Measurements from ENCODE around the gene SMAD3. TPM values are rescaled to one million over a fixed set of nuclear protein-coding genes. Genes with fewer than 3 reads are reported as not detected.

Gene SMAD3
- total and polyA plus RNA-seq, 10 of the 15 experiments (the other 5 are each of a cell fraction or from before 2014, with no cell fraction given), result 5.6 to 43.2 (median 16.0) TPM

DNA sequence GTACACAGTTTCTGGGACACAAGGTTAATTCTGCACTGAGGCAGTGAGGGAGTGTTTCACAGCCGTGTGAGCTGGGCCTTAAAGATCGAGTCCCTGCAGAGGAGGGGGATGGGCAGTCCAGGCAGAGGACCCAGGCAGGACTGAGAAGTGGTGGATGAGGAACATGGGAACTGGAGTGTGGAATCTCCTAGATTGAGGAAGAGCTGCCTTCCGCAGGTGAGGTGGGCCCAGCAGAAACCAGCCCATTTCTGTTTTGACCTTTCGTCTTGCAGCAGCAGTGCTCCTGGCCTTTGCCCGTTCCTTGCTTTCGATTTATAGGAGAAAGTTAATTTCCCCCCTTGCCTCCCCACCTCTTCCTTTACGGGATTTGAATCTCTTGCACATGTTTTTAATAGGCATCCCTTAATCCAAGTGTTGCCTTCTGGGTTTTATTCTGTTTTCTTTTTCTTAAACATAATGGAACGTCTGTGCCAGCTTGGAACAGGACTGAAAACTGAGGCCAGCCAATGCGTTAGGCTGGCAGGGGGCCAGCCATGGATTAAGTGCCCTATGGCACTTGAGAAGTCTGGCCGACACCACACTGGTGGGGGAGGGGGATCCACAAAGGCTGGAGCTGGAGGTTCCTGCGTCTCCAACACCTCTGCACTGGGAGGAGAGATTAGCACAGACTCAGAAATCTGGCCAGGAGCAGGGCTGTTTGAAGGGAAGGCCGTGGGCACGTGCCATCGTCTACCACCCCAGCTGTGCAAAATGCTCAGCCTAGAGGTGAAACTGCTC, 111.0 kb downstream of the SMAD3 start:
- no peaks in the 10 kb centered on the region for H4K20me1 ChIP-seq (ENCODE audit: control insufficient read depth, insufficient read depth)
- ChIA-PET CTCF (no interaction called here), POLR2A (interaction anchor here (1.3 to 1.6 kb wide), 2 partner anchors 56 to 75 kb away, joined by 3 to 6 read pairs; no protein-coding TSS in a partner anchor), SMC1A (ENCODE audit: uncharacterized antibody, unreplicated experiment) (interaction anchor here (0.6 to 1.8 kb wide), 8 partner anchors 42 to 522 kb away, joined by 3 to 5 read pairs (median 3); no protein-coding TSS in a partner anchor), RAD21 (ENCODE audit: unreplicated experiment) (interaction anchor here (0.5 to 0.7 kb wide), 3 partner anchors 25 to 280 kb away, joined by 3 to 5 read pairs (median 5); no protein-coding TSS in a partner anchor)
- peaks cover 26 to 35% of the 10 kb centered on the region in 2 experiments for H3K36me3 ChIP-seq (ENCODE audit: control insufficient read depth in 2 of 2, insufficient read depth in 2 of 2, low read length in 1 of 2)
- H3K9ac ChIP-seq (ENCODE audit: control insufficient read depth, insufficient read depth, low read length), result no peak overlapping the region
- ATAC-seq, result no peak
- no peak overlapping the region for H2AFZ ChIP-seq (ENCODE audit: control insufficient read depth, low read depth, low read length)
- WGBS (ENCODE audit: insufficient coverage, insufficient replicate concordance, low lambda C conversion rate, missing lambda C conversion rate), result 95% methylated on average over 14 of the region's 14 CpGs
- no peaks in the 10 kb centered on the region for H3K27me3 ChIP-seq (replicated peaks in 1 of 2; ENCODE audit: control insufficient read depth in 2 of 2, insufficient read depth in 2 of 2, low read length in 1 of 2)
- no peak overlapping the region for H3K4me2 ChIP-seq (ENCODE audit: control insufficient read depth, insufficient read depth)
- peaks cover 21% of the 10 kb centered on the region for H3K4me1 ChIP-seq (ENCODE audit: control insufficient read depth, insufficient read depth, low read length)
- no TSS peak for BruUV-seq (replicated peaks)
- in situ Hi-C loops (cut with MboI) (no loop called here), intact Hi-C loops (cut with micrococcal nuclease; ENCODE audit: unreplicated experiment) (no loop called here)
- H3K4me3 ChIP-seq, result no peak overlapping the region
- H3K27ac ChIP-seq (ENCODE audit: control insufficient read depth, insufficient read depth), result no peak overlapping the region
- H3K79me2 ChIP-seq (ENCODE audit: control insufficient read depth, insufficient read depth, low read length), result no peaks in the 10 kb centered on the region
- H3K9me3 ChIP-seq (replicated peaks; ENCODE audit: control insufficient read depth, insufficient read depth, low read length), result no peaks in the 10 kb centered on the region
- no peak for DNase-seq (ENCODE audit: low read depth, low spot score)
- FAIRE-seq, result no peak
- TF ChIP-seq SUPT20H (IDR thresholded peaks at IDR 0.05; ENCODE audit: borderline replicate concordance, control insufficient read depth, low read depth, low read length), result no peak
- no peak for TF ChIP-seq PML (IDR thresholded peaks at IDR 0.05; ENCODE audit: low read length)
- TF ChIP-seq, protein P1, sequence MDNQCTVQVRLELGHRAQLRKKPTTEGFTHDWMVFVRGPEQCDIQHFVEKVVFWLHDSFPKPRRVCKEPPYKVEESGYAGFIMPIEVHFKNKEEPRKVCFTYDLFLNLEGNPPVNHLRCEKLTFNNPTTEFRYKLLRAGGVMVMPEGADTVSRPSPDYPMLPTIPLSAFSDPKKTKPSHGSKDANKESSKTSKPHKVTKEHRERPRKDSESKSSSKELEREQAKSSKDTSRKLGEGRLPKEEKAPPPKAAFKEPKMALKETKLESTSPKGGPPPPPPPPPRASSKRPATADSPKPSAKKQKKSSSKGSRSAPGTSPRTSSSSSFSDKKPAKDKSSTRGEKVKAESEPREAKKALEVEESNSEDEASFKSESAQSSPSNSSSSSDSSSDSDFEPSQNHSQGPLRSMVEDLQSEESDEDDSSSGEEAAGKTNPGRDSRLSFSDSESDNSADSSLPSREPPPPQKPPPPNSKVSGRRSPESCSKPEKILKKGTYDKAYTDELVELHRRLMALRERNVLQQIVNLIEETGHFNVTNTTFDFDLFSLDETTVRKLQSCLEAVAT (IDR thresholded peaks at IDR 0.05), result no peak
- TF ChIP-seq PAX8 (IDR thresholded peaks at IDR 0.05), result no peak
- no peak for TF ChIP-seq RCOR1 (conservative IDR thresholded peaks at IDR 0.05; ENCODE audit: low read depth, low read length)
- no peak for TF ChIP-seq RELA (IDR thresholded peaks at IDR 0.05; ENCODE audit: borderline replicate concordance, partially characterized antibody)
- no peak for TF ChIP-seq PAX5 (IDR thresholded peaks at IDR 0.05; ENCODE audit: borderline replicate concordance, low read depth, low read length)
- no peak for TF ChIP-seq SREBF1 (IDR thresholded peaks at IDR 0.05; ENCODE audit: low read length)
- no peak for TF ChIP-seq MAX (IDR thresholded peaks at IDR 0.05; ENCODE audit: low read depth, low read length)
- TF ChIP-seq TCF12 (IDR thresholded peaks at IDR 0.05; ENCODE audit: low read depth, low read length), result no peak
- TF ChIP-seq, protein P2, sequence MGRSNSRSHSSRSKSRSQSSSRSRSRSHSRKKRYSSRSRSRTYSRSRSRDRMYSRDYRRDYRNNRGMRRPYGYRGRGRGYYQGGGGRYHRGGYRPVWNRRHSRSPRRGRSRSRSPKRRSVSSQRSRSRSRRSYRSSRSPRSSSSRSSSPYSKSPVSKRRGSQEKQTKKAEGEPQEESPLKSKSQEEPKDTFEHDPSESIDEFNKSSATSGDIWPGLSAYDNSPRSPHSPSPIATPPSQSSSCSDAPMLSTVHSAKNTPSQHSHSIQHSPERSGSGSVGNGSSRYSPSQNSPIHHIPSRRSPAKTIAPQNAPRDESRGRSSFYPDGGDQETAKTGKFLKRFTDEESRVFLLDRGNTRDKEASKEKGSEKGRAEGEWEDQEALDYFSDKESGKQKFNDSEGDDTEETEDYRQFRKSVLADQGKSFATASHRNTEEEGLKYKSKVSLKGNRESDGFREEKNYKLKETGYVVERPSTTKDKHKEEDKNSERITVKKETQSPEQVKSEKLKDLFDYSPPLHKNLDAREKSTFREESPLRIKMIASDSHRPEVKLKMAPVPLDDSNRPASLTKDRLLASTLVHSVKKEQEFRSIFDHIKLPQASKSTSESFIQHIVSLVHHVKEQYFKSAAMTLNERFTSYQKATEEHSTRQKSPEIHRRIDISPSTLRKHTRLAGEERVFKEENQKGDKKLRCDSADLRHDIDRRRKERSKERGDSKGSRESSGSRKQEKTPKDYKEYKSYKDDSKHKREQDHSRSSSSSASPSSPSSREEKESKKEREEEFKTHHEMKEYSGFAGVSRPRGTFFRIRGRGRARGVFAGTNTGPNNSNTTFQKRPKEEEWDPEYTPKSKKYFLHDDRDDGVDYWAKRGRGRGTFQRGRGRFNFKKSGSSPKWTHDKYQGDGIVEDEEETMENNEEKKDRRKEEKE (IDR thresholded peaks at IDR 0.05), result no peak
- no peak for TF ChIP-seq SMC3 (IDR thresholded peaks at IDR 0.05; ENCODE audit: borderline replicate concordance, low read length)
- TF ChIP-seq, protein P3, sequence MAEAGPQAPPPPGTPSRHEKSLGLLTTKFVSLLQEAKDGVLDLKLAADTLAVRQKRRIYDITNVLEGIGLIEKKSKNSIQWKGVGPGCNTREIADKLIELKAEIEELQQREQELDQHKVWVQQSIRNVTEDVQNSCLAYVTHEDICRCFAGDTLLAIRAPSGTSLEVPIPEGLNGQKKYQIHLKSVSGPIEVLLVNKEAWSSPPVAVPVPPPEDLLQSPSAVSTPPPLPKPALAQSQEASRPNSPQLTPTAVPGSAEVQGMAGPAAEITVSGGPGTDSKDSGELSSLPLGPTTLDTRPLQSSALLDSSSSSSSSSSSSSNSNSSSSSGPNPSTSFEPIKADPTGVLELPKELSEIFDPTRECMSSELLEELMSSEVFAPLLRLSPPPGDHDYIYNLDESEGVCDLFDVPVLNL (IDR thresholded peaks at IDR 0.05; ENCODE audit: low read depth, low read length), result no peak
- no peak for TF ChIP-seq IKZF2 (IDR thresholded peaks at IDR 0.05)
- TF ChIP-seq SMAD5 (IDR thresholded peaks at IDR 0.05; ENCODE audit: low read depth), result no peak
